ENCODE data around the gene EGFR. TPM values are rescaled to one million over a fixed set of nuclear protein-coding genes. Genes with fewer than 3 reads are reported as not detected.

The EGFR gene
- total and polyA plus RNA-seq, 5 experiments from 2014 or later: not detected

DNA sequence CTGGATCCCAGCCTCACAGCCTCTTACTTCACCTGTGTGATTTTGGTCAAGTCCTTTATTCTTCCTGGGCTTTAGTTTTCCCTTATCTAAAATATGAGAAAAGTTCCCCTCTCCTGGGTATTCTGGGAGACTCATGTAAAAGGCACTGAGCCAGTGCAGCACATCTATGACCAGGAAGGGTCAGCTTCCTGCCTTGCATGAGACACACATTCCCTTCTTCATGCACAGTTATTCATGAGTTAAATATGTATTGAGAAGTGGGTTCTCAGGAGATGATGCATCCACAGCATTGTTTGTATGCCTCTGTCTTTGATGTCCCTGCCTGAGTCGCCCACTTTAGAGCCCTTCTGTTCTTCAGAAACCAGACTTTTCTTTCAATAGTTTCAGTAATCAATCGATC, 33.3 kb downstream of the EGFR start:
- POLR2A ChIA-PET: interaction anchor here (0.6 kb wide), 1 partner anchor 23 kb away, joined by 3 read pairs; no protein-coding TSS in a partner anchor
- Mint-ChIP-seq H3K27ac (no peak overlapping the region), H3K4me1 (no peaks in the 10 kb centered on the region), H3K27me3 (peaks cover 0 to 36% (median 8%) of the 10 kb centered on the region in 5 donors), H3K4me3 (no peak overlapping the region), H3K9me3 (peaks cover 0 to 4% (median 0%) of the 10 kb centered on the region in 9 donors), H3K36me3 (no peaks in the 10 kb centered on the region)
- ATAC-seq: no peak
- DNase-seq: no peak

- ATAC-seq (no peak), DNase-seq (no peak)
- peaks cover 0 to 36% (median 8%) of the 10 kb centered on the region in 5 donors for H3K27me3 Mint-ChIP-seq
- H3K4me1 Mint-ChIP-seq: no peaks in the 10 kb centered on the region
- POLR2A ChIA-PET: no interaction called here
- no peak overlapping the region for H3K27ac Mint-ChIP-seq
- H3K36me3 Mint-ChIP-seq: no peaks in the 10 kb centered on the region
- H3K4me3 Mint-ChIP-seq: no peak overlapping the region
- peaks cover 0 to 4% (median 0%) of the 10 kb centered on the region in 9 donors for H3K9me3 Mint-ChIP-seq
Measured at GRCh38 chr7:55052741-55053427, 34.1 kb downstream of the EGFR start.

GRCh38 chr7:55053651-55054571, 35.1 kb downstream of the EGFR start:
- H3K9me3 Mint-ChIP-seq: peaks cover 0 to 4% (median 0%) of the 10 kb centered on the region in 9 donors
- no peaks in the 10 kb centered on the region for H3K36me3 Mint-ChIP-seq
- POLR2A ChIA-PET: no interaction called here
- no peak overlapping the region for H3K27ac Mint-ChIP-seq
- H3K4me1 Mint-ChIP-seq: no peaks in the 10 kb centered on the region
- DNase-seq (no peak), ATAC-seq (no peak)
- no peak overlapping the region for H3K4me3 Mint-ChIP-seq
- peaks cover 0 to 36% (median 8%) of the 10 kb centered on the region in 5 donors for H3K27me3 Mint-ChIP-seq

DNA sequence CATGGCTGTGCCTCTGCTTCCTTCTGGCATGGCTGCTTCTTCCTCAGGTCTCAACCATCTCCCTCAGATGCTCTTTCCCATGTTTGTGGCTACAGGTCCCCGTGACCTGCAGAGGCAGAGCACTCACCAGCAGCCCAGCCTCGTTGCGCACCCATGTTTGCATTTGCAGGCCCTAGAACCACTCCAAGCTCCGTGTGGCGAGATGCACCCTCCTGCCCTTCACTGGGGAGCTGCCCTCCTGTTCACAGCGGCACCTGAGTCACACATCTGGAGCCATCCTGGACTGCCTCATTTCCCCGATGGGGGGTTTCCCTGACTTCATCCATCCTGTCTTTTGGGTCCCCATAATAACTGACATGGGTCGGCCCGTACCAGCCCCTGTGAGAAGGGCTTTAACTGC, 35.9 kb downstream of the EGFR start:
- H3K4me1 Mint-ChIP-seq: no peaks in the 10 kb centered on the region
- H3K4me3 Mint-ChIP-seq: no peak overlapping the region
- H3K36me3 Mint-ChIP-seq: no peaks in the 10 kb centered on the region
- ATAC-seq: no peak
- POLR2A ChIA-PET: no interaction called here
- H3K27ac Mint-ChIP-seq: no peak overlapping the region
- DNase-seq: no peak
- peaks cover 0 to 4% (median 0%) of the 10 kb centered on the region in 9 donors for H3K9me3 Mint-ChIP-seq
- H3K27me3 Mint-ChIP-seq: peaks cover 0 to 36% (median 8%) of the 10 kb centered on the region in 5 donors

GRCh38 chr7:55055479-55055878, 36.7 kb downstream of the EGFR start:
- Mint-ChIP-seq H3K9me3 (peaks cover 0 to 7% (median 0%) of the 10 kb centered on the region in 9 donors), H3K4me3 (no peak overlapping the region), H3K27me3 (peaks cover 0 to 31% (median 8%) of the 10 kb centered on the region in 5 donors), H3K4me1 (no peaks in the 10 kb centered on the region), H3K27ac (no peak overlapping the region), H3K36me3 (no peaks in the 10 kb centered on the region)
- ATAC-seq (no peak), DNase-seq (no peak)
- POLR2A ChIA-PET: no interaction called here

- Mint-ChIP-seq H3K27me3 (peaks cover 0 to 28% (median 8%) of the 10 kb centered on the region in 5 donors), H3K4me3 (no peak overlapping the region), H3K27ac (no peak overlapping the region), H3K4me1 (no peaks in the 10 kb centered on the region), H3K36me3 (no peaks in the 10 kb centered on the region), H3K9me3 (peaks cover 0 to 8% (median 0%) of the 10 kb centered on the region in 9 donors)
- ATAC-seq (no peak), DNase-seq (no peak)
- POLR2A ChIA-PET: no interaction called here
Measured at GRCh38 chr7:55056068-55056467, 37.3 kb downstream of the EGFR start.

GRCh38 chr7:55056577-55057480, 38.0 kb downstream of the EGFR start:
- no peaks in the 10 kb centered on the region for H3K36me3 Mint-ChIP-seq
- ATAC-seq (no peak), DNase-seq (no peak)
- no peaks in the 10 kb centered on the region for H3K4me1 Mint-ChIP-seq
- H3K9me3 Mint-ChIP-seq: peaks cover 0 to 8% (median 0%) of the 10 kb centered on the region in 9 donors
- POLR2A ChIA-PET: no interaction called here
- peaks cover 0 to 28% (median 10%) of the 10 kb centered on the region in 5 donors for H3K27me3 Mint-ChIP-seq
- no peak overlapping the region for H3K4me3 Mint-ChIP-seq
- H3K27ac Mint-ChIP-seq: no peak overlapping the region

DNA sequence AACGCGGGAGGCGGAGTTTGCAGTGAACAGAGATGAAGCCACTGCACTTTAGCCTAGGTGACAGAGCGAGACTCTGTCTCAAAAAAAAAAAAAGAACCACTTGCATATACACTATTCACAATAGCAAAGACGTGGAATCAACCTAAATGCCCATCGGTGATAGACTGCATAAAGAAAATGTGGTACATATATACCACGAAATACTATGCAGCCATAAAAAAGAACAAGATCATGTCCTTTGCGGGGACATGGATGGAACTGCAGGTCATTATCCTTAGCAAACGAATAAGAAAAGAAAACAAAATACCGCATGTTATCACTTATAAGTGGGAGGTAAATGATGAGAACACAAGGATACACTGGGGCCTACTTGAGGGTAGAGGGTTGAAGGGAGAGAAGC, 39.5 kb downstream of the EGFR start:
- DNase-seq: no peak
- no peaks in the 10 kb centered on the region for H3K4me1 Mint-ChIP-seq
- H3K36me3 Mint-ChIP-seq: no peaks in the 10 kb centered on the region
- ATAC-seq: no peak
- no peak overlapping the region for H3K27ac Mint-ChIP-seq
- H3K4me3 Mint-ChIP-seq: no peak overlapping the region
- POLR2A ChIA-PET: no interaction called here
- peaks cover 0 to 10% (median 0%) of the 10 kb centered on the region in 9 donors for H3K9me3 Mint-ChIP-seq
- H3K27me3 Mint-ChIP-seq: peaks cover 0 to 43% (median 9%) of the 10 kb centered on the region in 5 donors

GRCh38 chr7:55059021-55059420, 40.2 kb downstream of the EGFR start:
- POLR2A ChIA-PET: no interaction called here
- peaks cover 0 to 48% (median 8%) of the 10 kb centered on the region in 5 donors for H3K27me3 Mint-ChIP-seq
- ATAC-seq (no peak), DNase-seq (no peak)
- no peaks in the 10 kb centered on the region for H3K36me3 Mint-ChIP-seq
- no peak overlapping the region for H3K27ac Mint-ChIP-seq
- H3K4me3 Mint-ChIP-seq: no peak overlapping the region
- H3K9me3 Mint-ChIP-seq: peaks cover 0 to 13% (median 0%) of the 10 kb centered on the region in 9 donors
- no peaks in the 10 kb centered on the region for H3K4me1 Mint-ChIP-seq

- H3K27me3 Mint-ChIP-seq: peaks cover 3 to 38% (median 5%) of the 10 kb centered on the region in 5 donors
- H3K36me3 Mint-ChIP-seq: no peaks in the 10 kb centered on the region
- H3K4me1 Mint-ChIP-seq: no peaks in the 10 kb centered on the region
- POLR2A ChIA-PET: no interaction called here
- ATAC-seq: no peak
- no peak overlapping the region for H3K27ac Mint-ChIP-seq
- H3K4me3 Mint-ChIP-seq: no peak overlapping the region
- DNase-seq: no peak
- peaks cover 0 to 13% (median 0%) of the 10 kb centered on the region in 9 donors for H3K9me3 Mint-ChIP-seq
Measured at GRCh38 chr7:55060085-55060484, 41.3 kb downstream of the EGFR start.

- no peak overlapping the region for H3K27ac Mint-ChIP-seq
- H3K36me3 Mint-ChIP-seq: no peaks in the 10 kb centered on the region
- no peak overlapping the region for H3K4me3 Mint-ChIP-seq
- H3K27me3 Mint-ChIP-seq: peaks cover 3 to 32% (median 5%) of the 10 kb centered on the region in 5 donors
- ATAC-seq (no peak), DNase-seq (no peak)
- peaks cover 0 to 11% (median 0%) of the 10 kb centered on the region in 9 donors for H3K9me3 Mint-ChIP-seq
- POLR2A ChIA-PET: no interaction called here
- no peaks in the 10 kb centered on the region for H3K4me1 Mint-ChIP-seq
Measured at GRCh38 chr7:55060636-55061022, 41.8 kb downstream of the EGFR start.

DNA sequence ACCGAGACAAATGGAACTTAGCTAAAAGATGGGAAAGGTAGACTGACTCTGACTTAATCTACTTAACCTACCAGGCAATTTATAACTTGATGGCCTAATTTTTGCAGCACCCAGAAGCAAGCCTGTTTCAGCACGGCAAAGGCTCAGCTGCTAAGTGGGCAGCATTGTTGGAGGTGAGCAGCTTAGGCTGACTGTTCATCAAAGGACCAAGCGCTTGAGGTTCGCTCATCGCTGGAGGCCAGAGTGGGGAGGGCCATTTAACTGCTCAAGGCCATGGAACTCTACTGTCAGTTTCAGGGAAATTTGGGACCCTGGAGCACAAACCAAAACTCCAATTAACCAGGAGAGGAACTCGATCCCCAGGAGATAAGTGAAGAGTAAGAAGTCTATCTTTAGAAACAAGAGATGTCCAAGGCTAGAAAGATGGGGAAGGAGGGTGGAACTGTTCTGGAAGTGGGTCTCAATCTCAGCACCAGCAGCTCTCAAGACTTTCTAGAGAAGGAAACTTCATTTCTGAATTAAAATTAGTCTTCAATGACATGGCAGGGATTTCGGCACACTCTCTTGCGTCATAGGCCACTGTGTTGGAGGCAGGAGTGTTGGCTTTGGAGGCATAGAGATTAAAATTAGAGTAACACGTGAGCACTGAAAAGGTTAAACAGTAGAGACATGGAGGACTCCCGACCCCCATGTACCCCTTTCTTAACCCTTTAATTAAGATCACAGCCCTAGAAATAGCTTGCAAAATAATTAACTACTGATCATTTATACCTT, 43.1 kb downstream of the EGFR start:
- no peak for DNase-seq
- Mint-ChIP-seq H3K27ac (no peak overlapping the region), H3K9me3 (peaks cover 0 to 9% (median 0%) of the 10 kb centered on the region in 9 donors), H3K27me3 (peaks cover 3 to 32% (median 5%) of the 10 kb centered on the region in 5 donors), H3K4me1 (no peaks in the 10 kb centered on the region), H3K36me3 (no peaks in the 10 kb centered on the region), H3K4me3 (no peak overlapping the region)
- no peak for ATAC-seq
- POLR2A ChIA-PET: interaction anchor here (0.7 kb wide), 1 partner anchor 109 kb away, joined by 3 read pairs; no protein-coding TSS in a partner anchor

All from naive thymus-derived CD8-positive, alpha-beta T cell (primary cell).